Endodermal cell (in vitro differentiated cells): ENCODE results near the gene CSTPP1. TPM values are rescaled to one million over a fixed set of nuclear protein-coding genes. Genes with fewer than 3 reads are reported as not detected.
"Not testable (repeated sequence)": the region's sequence is repeated elsewhere in the genome, so short reads cannot be mapped to it uniquely, and the experiment has no call there.

Experiments used
- DNase-seq: peaks from one replicate; pipeline ENCODE4 v3.0.0-alpha.2; 2017
- H3K27ac ChIP-seq: 2 replicates; pipeline ENCODE4 v1.5.1; 2013; ENCODE audit warnings: mild to moderate bottlenecking, low read depth, low read length, moderate library complexity
- H3K27me3 ChIP-seq: 2 replicates; pipeline ENCODE4 v1.6.1; 2013; ENCODE audit warnings: mild to moderate bottlenecking, low read length, moderate library complexity; ENCODE audit not compliant: insufficient read depth, control insufficient read depth, poor library complexity, severe bottlenecking
- H3K36me3 ChIP-seq: 2 replicates; pipeline ENCODE4 v1.7.0; 2013; ENCODE audit warnings: mild to moderate bottlenecking, low read length, moderate library complexity; ENCODE audit not compliant: control insufficient read depth, insufficient read depth
- H3K4me1 ChIP-seq: one replicate; pipeline ENCODE4 v1.7.0; 2013; ENCODE audit warnings: low read length; ENCODE audit not compliant: control insufficient read depth, insufficient read depth
- H3K4me3 ChIP-seq: 2 replicates; pipeline ENCODE4 v1.5.1; 2013; ENCODE audit warnings: mild to moderate bottlenecking, low read length, moderate library complexity
- H3K9ac ChIP-seq: 2 replicates; pipeline ENCODE4 v1.6.1; 2013; ENCODE audit warnings: mild to moderate bottlenecking, low read length, moderate library complexity; ENCODE audit not compliant: poor library complexity, severe bottlenecking; ENCODE audit errors: extremely low read depth
- H3K9me3 ChIP-seq: 2 replicates; pipeline ENCODE4 v1.6.1; 2013; ENCODE audit warnings: mild to moderate bottlenecking, low read length, moderate library complexity; ENCODE audit not compliant: control insufficient read depth
- H3K27ac Mint-ChIP-seq: 2 replicates; pipeline ENCODE4 v1.8.0; 2020; ENCODE audit warnings: mixed read lengths
- H3K27me3 Mint-ChIP-seq: 2 replicates; pipeline ENCODE4 v1.8.0; 2021; ENCODE audit warnings: mild to moderate bottlenecking, mixed read lengths; ENCODE audit not compliant: insufficient read depth
- H3K36me3 Mint-ChIP-seq: 2 replicates; pipeline ENCODE4 v1.8.0; 2020; ENCODE audit warnings: low read depth, mixed read lengths
- H3K4me1 Mint-ChIP-seq: 2 replicates; pipeline ENCODE4 v1.8.0; 2020; ENCODE audit warnings: mixed read lengths
- H3K4me3 Mint-ChIP-seq: 2 replicates; pipeline ENCODE4 v1.8.0; 2020; ENCODE audit warnings: mild to moderate bottlenecking, moderate library complexity, mixed read lengths
- H3K9me3 Mint-ChIP-seq: 2 replicates; pipeline ENCODE4 v1.8.0; 2020; ENCODE audit warnings: mild to moderate bottlenecking, mixed read lengths
- CTCF ChIP-seq: fragments of 200-600 bp; sonication (generic); conservative IDR thresholded peaks from 2 replicates; pipeline ENCODE4 v1.5.0; 2021; ENCODE audit warnings: antibody characterized with exemption, mild to moderate bottlenecking
- WGBS, 2 experiments: methylation state at CpG; one replicate each; pipeline versions ENCODE4 v1.1.5 to v1.1.7; 2013; ENCODE audit warnings: missing lambda C conversion rate in 2 of 2, mixed read lengths in 1 of 2; ENCODE audit not compliant: insufficient coverage in 1 of 2, insufficient read length in 1 of 2; 5-methylcytosine and 5-hydroxymethylcytosine counted together
- total RNA-seq, 2 donors: library from RNA; stranded (reverse); fragmentation: NEBNext Ultra II Directional in 1 of 2; extraction: Animal tissue kit (Norgen Biotek cat#: 25700) in 1 of 2; gene quantifications; 2 replicates in 1 of 2; 3 replicates in 1 of 2; pipeline ENCODE4 v1.2.1, GENCODE V29; 2021

CSTPP1 gene
- total RNA-seq, 2 donors from 2014 or later: 46.7 to 57.6 TPM

DNA sequence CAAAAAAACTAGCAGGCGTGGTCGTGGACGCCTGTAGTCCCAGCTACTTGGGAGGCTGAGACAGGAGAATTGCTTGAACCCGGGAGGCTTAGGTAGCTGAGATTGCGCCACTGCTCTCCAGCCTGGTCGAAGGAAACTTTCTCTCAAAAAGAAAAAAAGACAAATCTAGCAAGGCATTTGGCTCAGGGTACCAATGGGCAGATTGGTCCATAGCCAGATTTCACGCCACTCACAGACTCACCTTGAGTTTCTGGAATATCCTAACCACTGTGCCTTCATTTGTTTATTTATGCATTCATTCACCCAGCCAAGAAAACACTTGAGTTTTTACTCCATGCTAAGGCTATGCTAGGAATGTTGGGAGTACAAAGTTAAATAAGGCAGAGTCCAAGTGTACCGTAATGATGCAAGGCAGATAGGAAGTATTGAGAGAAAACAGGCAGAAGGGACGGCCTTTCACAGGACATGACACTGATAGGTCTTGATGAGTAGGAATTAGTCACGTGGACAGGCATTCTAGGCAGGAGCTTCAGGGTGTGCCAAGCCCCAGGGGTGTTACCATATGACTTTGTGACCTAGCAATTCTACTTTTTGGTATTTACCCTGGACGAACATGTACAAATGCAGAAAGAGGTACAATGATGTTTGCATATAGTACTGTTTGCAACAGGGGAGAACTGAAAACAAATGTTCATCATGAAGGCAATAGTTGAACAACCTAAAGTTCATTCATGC lies 252.7 kb downstream of the CSTPP1 start:
- Mint-ChIP-seq H3K27ac (no peak overlapping the region), H3K27me3 (peaks cover 31% of the 10 kb centered on the region), H3K4me1 (peaks cover 12% of the 10 kb centered on the region), H3K9me3 (no peaks in the 10 kb centered on the region), H3K4me3 (no peak overlapping the region), H3K36me3 (peaks cover under 1% of the 10 kb centered on the region)
- no peaks in the 10 kb centered on the region for H3K36me3 ChIP-seq
- no peak overlapping the region for H3K9ac ChIP-seq
- WGBS, 2 experiments: 93 to 95% methylated on average over 11 of the region's 11 CpGs
- H3K9me3 ChIP-seq: no peaks in the 10 kb centered on the region
- no peak overlapping the region for H3K4me3 ChIP-seq
- H3K4me1 ChIP-seq: no peaks in the 10 kb centered on the region
- peaks cover 23% of the 10 kb centered on the region for H3K27me3 ChIP-seq
- H3K27ac ChIP-seq: no peak overlapping the region
- no peak for TF ChIP-seq CTCF
- no peak for DNase-seq

DNA sequence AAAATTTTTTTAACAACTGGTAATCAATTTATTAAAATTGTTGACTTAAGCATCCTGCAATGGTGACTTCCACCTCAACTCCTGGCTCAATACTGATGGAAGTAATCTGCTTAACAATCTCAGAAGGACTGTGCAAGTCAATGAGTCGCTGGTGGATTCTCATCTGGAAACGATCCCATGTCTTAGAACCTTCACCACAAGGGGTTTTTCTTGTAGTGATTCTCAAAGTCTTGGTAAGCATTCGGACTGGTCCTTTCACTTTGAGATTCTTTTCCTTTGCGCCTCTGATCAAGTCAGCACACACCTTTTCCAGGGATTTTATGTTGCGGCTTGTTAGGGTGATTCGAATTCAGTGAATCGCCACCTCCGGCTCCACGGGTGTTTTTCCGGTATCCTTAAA lies 254.6 kb downstream of the CSTPP1 start:
- not testable (repeated sequence) for H3K27ac ChIP-seq, DNase-seq, H3K27ac Mint-ChIP-seq, H3K36me3 ChIP-seq, H3K36me3 Mint-ChIP-seq, H3K9me3 Mint-ChIP-seq, H3K9ac ChIP-seq, H3K4me3 ChIP-seq, H3K9me3 ChIP-seq, H3K4me1 ChIP-seq, H3K4me1 Mint-ChIP-seq, H3K4me3 Mint-ChIP-seq
- 93 to 94% methylated on average over 9 to 10 of the region's 10 CpGs for WGBS, 2 experiments
- peak; percentile 19 for TF ChIP-seq CTCF
- H3K27me3 Mint-ChIP-seq: peaks cover 31% of the 10 kb centered on the region
- peaks cover 23% of the 10 kb centered on the region for H3K27me3 ChIP-seq

DNA sequence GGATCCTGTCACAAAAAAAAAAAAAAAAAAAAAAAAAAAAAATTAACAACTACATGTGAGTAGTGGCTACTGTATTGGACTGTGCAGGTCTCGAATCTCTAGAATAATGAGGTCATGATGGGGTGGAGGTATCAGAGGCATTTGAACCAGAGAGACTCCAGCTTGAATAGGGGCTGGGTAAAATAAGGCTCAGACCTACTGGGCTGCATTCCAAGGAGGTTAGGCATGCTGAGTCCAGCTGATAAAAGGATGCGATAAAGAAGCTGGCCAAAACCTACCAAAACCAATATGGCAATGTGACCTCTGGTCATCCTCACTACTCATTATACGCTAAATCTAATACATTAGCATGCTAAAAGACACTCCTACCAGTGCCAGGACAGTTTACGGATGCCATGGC lies 255.6 kb downstream of the CSTPP1 start:
- peaks cover 17% of the 10 kb centered on the region for H3K27me3 ChIP-seq
- no peaks in the 10 kb centered on the region for H3K4me1 ChIP-seq
- 88 to 100% methylated on average over 2 to 4 of the region's 4 CpGs for WGBS, 2 experiments
- H3K9me3 Mint-ChIP-seq: no peaks in the 10 kb centered on the region
- no peak for TF ChIP-seq CTCF
- peaks cover 5% of the 10 kb centered on the region for H3K4me1 Mint-ChIP-seq
- no peak overlapping the region for H3K4me3 Mint-ChIP-seq
- no peak overlapping the region for H3K4me3 ChIP-seq
- H3K27ac ChIP-seq: no peak overlapping the region
- no peaks in the 10 kb centered on the region for H3K36me3 ChIP-seq
- peaks cover 28% of the 10 kb centered on the region for H3K27me3 Mint-ChIP-seq
- no peak overlapping the region for H3K9ac ChIP-seq
- no peak overlapping the region for H3K27ac Mint-ChIP-seq
- no peaks in the 10 kb centered on the region for H3K9me3 ChIP-seq
- H3K36me3 Mint-ChIP-seq: no peaks in the 10 kb centered on the region
- DNase-seq: no peak

GRCh38 chr11:47198161-47198560 lies 261.6 kb downstream of the CSTPP1 start:
- not testable (repeated sequence) for H3K4me1 ChIP-seq, H3K27ac ChIP-seq, H3K9me3 Mint-ChIP-seq, H3K4me3 Mint-ChIP-seq, H3K9me3 ChIP-seq, H3K4me1 Mint-ChIP-seq, H3K36me3 Mint-ChIP-seq, H3K4me3 ChIP-seq, H3K9ac ChIP-seq, H3K27me3 Mint-ChIP-seq, H3K27me3 ChIP-seq, H3K36me3 ChIP-seq, H3K27ac Mint-ChIP-seq, DNase-seq
- WGBS, 2 experiments: 94 to 96% methylated on average over 4 to 9 of the region's 9 CpGs
